Right forelimb (tissue), 1 donor: ENCODE measurements around the gene NT5C3A.
A peak's percentile ranks its signal among the peaks of the same experiment; 100 is the strongest.
"Not testable (repeated sequence)": the region's sequence is repeated elsewhere in the genome, so short reads cannot be mapped to it uniquely, and the experiment has no call there.

ENCODE experiments used
- DNase-seq: peaks from one replicate; pipeline ENCODE4 v3.0.0-alpha.2; 2018

Gene NT5C3A

DNA sequence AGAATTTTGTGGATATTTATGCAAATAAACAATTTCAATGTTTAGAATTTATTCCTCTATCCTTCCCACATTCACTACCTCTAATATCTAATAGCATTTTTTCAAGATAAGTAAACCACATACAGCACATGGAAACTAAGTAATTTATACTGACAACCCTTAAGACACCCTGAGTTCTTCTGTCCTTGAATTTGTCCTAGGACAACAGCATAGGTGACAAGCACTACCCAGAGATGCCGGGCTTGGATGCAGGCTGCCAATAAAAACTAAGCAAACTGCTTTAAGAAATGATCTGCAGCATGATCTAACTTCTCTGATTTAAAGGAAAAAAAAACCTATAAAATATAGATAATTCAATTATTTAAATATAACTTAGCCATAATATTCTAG lies 22.7 kb downstream of the NT5C3A start:
- DNase-seq: no peak

DNA sequence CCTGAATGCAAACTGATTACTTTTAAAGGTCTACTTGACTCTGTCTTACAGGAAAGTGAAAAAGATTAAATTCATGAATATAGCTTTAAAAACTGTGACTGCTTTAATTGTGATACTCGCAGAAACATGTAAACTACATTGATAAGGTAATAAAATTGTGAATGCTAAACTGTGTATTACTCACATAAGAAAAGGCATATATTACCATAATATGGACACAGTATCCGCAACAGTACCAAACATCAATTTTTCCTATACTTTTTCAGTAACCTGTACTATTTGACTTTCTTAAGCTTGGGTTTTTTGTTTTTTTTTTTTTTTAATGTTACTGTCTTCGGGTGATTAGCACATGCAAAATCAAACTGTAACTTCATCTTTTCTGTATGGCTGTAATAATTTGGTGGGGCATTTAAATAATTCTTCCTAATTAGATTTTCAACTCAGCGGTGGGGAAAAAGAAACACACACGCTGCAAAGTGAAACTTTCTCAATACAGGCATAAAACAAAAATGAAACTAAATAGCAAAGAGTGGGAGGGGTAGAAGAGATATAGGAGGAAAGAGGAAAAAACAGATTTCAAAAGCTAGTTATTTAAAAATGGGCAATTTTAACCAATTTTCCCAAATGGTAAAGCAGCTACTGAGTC lies 23.2 kb downstream of the NT5C3A start:
- DNase-seq: no peak

DNA sequence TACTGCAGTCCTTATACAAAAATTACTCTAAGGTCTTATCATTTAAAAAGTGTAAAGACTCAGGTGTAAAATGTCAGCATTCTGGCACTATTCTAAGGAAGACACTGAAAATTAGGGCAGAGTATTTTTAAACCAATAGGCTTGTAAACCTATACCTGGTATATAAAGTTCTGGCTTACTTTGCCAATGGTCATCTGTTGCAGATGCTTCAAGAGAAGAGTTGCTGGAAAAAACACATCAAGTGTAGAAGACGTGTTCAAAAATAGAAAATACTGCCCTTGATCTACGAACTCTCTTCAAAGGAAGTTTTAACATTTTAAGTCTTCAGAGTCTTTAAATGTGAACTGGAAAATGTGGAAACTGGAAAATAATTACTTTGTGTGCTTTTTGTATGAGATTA lies 23.9 kb downstream of the NT5C3A start:
- no peak for DNase-seq

DNA sequence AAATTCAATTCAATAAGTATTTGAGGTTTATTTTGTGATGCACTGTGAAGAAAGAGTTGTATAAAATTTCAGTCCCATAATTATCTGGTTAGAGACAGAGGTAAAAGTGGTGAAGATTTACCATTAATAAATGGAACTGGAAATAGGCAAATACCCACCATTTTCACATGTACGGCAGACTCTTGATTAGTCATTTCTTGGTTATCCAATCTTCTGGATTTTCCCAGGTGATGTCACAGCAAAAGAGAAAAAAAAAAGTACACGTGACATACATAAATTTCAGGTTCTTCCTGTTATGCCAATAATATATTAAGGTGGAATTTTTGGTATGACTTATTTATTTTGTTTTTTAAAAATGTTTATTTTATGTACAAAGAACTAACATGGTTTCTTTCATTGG lies 26.8 kb downstream of the NT5C3A start:
- DNase-seq: no peak

DNA sequence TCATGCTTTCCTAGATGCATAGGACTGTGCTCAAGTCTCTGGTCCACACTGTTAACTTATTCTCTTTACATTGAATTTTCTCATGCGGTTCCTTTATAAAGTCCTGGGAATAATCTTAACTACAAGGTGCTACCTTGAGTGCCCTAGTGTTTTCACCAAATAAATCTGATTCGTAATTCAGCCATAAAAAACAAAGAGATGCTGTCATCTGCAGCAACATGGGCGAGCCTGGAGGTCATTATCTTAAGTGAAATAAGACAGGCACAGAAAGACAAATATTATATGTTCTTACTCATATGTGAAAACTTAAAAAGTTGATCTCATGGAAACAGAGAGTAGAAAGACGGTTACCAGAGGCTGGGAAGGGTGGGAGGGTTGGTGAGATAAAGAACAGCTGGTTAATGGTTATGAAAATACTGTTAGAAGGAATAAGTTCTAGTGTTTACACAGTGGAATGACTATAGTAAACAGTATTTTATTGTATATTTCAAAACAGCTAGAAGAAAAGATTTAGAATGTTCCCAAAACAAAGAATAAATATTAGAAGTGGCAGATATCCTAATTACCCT lies 38.3 kb downstream of the NT5C3A start:
- no peak for DNase-seq

DNA sequence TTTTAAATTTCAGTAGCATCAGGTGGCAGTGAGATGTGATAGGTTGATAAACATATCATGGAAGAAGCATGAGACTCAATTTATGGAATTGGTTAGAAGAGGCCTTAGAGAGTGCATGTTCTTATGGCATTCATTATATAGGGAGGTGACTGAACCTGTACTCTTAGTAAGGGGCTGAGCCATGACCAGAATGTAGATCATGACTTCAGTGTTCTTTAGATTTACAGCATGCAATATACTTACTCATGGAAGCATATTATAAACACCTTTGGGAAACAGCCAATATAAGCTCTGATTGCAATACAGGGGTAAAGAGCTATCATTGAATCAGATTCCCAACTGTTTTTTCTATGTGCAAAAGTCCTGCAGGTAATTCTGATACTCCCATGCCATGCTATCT lies 50.2 kb downstream of the NT5C3A start:
- DNase-seq: no peak

DNA sequence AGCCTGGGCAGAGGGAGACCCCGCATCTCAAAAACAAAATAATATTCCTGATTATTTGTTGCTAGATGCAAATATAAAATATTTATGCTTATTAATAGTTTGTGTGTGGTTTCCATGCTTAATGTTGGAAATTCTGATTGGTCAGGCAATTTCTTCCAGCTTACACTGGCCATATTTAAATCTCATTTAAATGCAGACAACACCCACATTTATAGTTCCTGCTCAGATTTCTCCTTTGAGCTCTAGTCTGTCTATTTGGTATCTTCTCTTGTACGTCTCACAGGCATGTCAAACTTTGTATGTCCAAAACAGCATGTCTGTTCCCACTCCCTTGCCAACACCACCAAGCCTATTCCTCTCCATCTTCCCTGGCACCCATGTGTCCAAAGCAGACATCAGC lies 52.8 kb downstream of the NT5C3A start:
- no peak for DNase-seq

DNA sequence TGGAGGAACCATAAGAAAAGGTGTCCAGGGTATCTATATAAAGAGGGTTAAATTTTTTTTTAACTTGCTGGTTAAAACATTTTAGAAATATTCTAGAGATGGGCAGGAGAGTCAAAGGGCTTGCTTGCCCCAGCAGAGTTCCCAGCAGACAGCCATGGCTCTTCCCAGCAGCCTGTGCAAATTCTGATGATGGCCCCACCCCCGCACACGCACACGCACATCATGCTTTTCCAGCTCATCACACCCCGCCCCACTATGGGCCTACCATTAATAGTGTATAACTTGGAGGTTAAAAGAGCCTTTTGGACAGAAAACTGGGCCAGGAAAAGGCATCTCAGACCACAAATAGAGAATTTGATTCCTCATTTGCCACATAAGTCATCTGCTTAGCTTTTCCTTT lies 56.9 kb downstream of the NT5C3A start:
- DNase-seq: not testable (repeated sequence)

DNA sequence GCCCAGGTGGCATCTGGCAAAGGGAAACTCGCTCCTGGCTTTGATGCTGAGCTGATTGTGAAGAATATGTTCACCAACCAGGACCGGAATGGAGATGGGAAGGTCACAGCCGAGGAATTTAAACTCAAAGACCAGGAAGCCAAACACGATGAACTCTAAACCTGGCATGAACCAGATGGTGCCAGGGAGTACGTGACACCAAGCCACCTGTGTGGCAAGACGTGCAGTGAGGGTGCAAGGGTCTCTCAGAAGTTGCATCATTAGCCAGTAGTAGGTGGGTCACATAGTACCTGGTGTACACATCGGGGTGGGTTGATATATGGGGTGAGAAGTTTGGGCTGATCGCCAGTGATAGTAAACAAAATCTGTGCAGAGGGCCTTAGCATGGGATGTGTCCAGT lies 57.4 kb downstream of the NT5C3A start:
- DNase-seq: not testable (repeated sequence)

DNA sequence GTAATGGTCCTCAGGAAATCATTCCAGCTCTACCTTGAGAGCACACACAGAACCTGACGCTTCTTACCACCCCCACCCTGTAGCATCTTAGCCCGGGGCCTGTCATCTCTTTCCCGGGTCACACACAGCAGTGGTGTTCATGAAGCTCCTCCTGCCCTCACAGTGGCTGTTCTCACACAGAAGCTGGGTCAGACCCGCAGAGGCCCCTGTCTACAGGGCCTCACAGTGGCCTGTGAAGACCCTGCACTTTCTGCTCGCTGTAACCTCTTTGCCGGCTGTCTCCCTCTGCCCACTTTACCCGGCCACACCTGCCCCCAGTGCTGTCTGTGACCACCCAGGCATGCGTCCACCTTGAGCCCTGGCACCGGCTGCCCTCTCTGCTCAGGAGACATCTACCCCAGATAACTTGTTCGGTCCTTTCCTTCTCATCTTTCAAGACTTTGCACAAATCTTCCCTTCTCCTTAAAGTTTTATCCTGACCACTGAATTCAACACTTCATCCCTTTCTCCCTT lies 58.4 kb downstream of the NT5C3A start:
- not testable (repeated sequence) for DNase-seq

DNA sequence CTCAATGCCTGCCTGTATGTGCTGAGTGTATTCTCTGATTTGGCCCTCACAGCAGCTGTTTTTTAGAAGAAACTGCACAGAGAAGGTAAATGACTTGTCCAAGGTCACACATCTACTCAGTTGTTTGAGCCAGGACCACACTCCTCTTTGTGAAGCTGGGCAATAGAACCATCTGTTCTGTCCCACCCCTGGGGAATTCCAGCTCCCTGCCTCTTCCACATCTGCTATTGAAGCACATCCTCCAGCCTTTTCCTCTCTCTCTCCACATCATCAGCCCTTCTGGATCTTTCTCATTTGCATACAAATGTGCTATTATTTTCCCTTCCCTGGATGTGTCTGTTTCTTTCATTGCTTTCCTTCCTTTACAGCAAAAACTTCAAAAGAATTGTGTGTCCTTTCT lies 59.5 kb downstream of the NT5C3A start:
- DNase-seq: not testable (repeated sequence)

DNA sequence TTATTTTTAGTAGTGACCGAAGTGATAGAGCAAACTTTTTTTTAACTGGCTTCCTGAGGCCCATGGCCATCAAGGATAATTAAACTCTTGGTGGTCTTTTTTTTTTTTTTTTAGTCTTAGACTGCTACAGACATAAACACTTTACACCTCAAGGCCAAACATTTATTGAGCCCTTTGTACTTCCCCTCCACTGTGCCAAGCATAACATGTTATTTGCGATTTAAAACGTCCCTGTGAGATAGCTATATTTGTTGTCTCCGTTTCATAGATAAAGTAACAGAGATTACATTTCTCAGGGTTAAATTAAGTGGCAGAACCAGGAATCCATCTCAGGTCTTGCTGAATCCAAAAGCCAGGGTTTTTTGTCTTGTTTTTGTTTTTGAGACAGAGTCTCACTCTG lies 63.2 kb downstream of the NT5C3A start:
- not testable (repeated sequence) for DNase-seq

DNA sequence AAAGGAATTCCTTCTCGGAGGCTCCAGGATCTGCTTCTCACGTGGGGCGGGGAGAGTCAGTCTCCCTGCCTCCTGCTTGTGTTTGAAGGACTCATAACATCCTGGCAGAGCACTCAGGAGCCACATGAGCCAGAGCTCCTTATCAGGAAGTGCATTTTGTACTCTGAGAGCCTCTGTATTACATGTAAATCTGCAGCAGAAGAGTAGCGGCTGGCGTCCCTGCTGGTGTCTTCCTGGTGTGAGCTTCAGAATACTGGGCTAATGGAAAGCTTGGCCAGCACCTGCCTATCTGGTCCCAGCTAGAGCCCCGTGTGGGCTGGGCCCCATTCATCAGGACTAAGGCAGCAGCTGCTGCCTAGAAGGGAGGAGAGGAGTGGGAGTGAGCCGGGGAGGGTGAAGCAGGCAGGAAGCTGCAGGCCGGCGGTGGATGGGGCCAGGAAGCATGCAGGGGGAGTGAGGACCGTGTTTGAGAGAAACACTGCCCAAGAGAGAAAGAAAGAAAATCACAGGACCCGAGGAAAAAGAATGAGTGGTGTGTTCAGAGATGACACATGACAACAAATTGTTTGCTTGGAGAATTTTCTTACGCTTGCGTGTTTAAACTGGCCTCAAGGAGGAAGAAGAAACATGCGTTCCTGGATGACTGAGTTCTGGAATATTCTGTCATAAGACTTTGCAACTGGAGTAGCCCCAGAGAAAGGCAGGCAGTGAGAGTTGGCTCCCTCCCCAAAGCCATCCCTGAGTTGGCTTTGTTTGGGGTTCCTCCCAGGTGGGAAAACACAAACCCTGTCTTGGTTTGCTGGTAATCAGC lies 64.0 kb downstream of the NT5C3A start:
- DNase-seq: peak; percentile 54

DNA sequence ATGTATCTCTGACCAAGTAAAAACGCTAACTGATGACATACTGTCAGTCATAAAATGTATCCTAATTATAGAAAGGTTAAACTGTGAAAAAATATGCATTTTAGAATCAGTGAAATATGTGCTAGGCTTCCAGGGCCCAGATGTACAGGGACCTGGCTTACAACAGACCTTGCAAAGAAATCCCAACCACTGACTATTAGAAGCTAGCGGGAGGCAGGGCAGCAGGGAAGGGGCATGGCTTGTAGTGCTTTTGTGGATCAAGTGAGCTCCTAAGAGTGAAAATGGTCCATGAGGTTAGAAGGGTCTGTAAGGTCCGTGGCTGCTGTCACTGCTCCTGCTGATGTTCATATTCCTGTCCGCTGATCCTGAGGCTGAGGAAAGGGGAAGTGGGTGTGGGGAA lies 64.6 kb downstream of the NT5C3A start:
- not testable (repeated sequence) for DNase-seq

DNA sequence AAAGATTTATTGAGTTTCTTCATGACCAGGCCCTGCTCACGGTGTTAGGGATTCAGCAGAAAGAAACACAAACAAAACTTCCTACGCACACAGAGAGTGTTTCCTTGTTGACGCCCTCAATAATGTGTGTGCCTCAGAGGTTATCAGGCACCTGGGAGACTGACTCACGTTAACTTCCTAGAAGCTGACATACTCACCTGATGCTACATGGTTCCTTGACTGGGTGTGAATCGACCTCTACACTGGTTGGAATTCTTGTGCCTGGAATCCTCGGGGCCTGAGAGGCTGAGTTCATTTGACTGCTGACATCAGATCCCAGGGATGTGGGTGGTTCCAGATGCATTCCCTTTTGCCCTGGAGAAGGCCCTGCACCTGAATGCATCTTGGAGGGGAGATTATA lies 69.8 kb downstream of the NT5C3A start:
- not testable (repeated sequence) for DNase-seq

DNA sequence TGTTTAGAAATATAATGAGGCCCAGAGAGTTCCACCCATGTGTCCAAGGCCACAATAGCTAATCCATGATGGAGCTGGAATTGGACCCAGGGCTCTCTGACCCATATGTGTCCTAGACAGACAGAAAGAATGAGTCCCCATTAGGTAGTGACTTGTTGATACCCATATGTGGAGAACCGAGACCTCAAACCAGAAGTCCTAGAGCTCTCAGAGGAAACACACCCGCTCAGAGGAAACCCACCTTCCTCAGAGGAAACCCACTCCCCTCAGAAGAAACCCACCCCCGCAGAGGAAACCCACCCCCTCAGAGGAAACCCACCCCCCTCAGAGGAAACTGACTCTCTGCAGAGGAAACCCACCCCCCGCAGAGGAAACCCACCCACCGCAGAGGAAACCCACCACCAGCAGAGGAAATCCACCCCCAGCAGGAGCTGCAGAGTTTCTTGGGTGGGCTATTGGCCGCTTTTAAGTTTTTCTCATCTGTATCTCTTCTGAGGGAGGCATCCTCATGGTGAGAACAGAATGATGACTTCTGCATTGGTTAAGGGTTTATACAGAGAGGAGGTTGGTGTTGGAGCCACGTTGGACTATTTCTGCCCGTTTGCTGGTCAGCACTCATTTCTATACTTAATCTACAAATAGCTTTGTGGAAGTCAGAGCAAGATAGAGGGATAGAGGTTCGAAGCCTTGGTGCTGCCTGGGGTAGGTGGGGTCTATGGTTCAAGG lies 70.4 kb downstream of the NT5C3A start:
- not testable (repeated sequence) for DNase-seq

DNA sequence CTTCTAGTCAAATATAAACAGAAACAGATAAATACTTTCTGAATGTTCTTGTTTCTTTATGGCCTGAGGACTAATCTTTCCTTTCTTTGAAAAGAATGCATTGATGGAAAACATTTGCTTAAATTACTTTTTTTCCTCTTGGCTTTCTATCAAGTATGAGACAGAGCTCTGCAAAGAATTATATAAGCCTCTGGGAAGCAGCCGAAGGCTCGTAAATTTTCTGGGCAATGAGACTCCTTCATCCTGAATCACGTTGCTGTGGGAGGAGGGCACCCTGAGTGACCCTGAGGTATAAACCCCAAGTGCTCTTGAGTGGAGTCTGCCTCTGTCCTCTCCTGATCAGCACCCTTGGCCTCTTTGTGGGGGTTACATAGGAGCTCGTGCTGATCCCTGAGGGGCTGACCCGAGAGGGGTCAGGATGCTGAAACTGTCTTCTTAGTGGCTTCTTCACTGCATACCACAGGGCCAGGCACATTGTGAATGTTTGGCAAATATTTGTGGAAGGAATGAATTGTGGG lies 71.4 kb downstream of the NT5C3A start:
- peak; percentile 49 for DNase-seq

DNA sequence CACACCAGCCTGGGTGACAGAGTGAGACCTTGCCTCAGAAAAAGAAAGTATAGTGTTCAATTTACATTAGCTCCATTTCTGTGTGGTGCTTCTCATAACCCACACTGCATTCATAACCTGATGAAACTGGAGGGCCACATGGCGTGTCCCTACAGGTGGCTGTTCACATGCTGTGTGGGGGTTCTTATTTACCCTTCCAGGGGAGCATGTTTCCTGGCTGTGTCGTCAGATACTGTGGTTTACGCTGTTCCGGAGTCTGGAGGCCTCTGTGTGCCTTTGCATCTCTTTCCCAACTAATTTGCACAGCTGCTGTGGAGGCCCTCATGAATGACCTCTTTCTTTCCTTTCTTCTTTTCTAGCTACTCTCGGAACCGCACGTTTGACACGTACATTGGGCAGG lies 74.4 kb downstream of the NT5C3A start:
- DNase-seq: not testable (repeated sequence)

DNA sequence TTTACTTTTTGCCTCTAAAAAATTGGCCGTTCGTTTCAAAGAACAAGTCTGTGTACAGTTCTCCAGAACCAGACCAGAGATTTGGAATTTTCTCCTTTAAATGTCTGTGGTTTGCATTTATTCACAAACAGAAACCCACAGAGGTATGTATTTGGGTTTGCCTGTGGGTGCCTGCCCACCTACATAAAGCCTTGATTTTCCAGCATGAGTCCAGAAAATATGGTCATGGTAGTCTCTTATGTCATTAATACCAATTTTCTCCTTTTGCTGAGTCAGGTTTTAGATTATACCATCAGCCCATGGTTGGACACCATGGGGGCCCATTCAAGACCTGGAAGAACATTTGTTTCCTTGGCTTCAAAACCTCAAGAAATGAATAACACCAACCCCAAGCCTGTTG lies 82.7 kb downstream of the NT5C3A start:
- DNase-seq: not testable (repeated sequence)

DNA sequence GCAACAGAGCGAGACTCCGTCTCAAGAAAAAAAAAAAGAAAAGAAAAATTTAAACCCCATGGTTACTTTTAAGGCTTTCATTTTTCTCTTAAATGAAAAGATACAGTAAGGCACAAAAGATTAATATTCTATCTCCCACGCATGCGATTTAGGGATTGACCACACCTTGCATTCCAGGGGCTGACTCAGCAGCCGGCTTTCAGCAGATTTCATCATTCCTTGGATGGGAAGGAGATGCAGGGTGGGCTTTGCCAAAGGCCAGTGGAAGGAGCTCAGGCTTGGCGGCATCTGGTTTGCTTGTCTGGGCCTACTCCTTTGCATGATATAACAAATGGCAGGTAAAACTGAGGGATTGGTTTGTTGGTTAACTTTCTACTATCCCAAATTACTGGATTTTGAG lies 83.3 kb downstream of the NT5C3A start:
- DNase-seq: not testable (repeated sequence)

DNA sequence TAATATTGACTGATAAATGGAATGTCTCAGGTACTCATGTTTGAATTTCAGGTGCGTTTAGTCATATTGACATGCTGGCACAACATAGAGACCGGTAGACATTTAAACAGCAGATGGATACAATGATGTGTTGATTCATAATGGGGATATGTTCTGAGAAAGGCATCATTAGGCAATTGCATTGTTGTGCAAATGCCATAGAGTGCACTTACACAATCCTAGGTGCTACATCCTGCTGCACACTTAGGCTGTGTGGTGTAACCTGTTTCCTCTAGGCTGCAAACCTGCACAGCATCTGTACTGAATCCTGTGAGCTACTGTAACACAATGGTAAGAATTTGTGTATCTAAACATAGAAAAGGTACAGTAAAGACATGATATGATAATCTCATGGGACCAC lies 85.4 kb downstream of the NT5C3A start:
- DNase-seq: not testable (repeated sequence)

DNA sequence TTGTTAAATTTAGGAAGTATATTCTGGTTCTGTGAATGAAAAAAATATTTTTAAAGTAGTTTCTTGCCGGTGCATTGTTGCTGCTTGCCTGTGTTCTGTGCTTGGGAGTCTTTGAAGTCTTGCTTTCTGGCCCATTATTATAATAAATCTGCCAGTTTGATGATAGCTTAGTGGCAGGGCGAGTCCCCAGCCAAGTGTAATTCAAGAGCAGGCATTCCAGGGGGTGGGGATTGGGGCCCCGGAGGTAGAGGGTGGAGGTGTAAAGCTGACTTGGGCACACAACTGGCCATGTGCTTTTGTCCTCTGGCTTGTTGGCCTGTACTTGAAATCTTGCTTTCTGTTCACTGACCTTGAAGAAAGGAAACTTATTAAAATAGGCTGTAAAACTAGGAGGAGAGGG lies 90.6 kb downstream of the NT5C3A start:
- not testable (repeated sequence) for DNase-seq

DNA sequence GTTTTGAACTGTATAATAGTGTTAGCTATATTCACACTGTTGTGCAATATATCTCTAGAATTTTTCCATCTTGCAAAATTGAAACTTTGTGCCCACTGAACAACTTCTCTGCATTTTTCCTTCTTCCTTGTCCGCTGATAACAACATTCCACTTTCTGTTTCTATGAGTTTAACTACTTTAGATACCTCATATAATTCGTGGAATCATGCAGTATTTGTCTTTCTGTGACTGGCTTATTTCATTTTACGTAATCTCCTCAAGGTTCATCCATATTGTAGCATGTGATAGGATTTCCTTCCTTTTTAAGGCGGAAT lies 95.4 kb downstream of the NT5C3A start:
- not testable (repeated sequence) for DNase-seq
